ENCODE data around the gene ARF1.

The ARF1 gene

GRCh38 chr1:228082214-228082917 is at the start of gene ARF1:
Gene ARF1 (plus strand): TSS chr1:228082708. CDS start chr1:228097115, 14,407 bp downstream.
- TF ChIP-seq CTCF (conservative IDR thresholded peaks at IDR 0.05; ENCODE audit: low read depth, low read length): no peak
- peak; percentile 57 for DNase-seq (ENCODE audit: low read depth)
- peak within 1 kb of the TSS; percentile 95 for H3K4me3 ChIP-seq (ENCODE audit: low read length)

- no peak for TF ChIP-seq CTCF (conservative IDR thresholded peaks at IDR 0.05; ENCODE audit: low read depth, low read length)
- no peak overlapping the region for H3K4me3 ChIP-seq (ENCODE audit: low read length)
- no peak for DNase-seq (ENCODE audit: low read depth)
These were observed 49.1 kb upstream of the ARF1 start for GRCh38 chr1:228033376-228033775.

- TF ChIP-seq CTCF (conservative IDR thresholded peaks at IDR 0.05; ENCODE audit: low read depth, low read length): no peak
- no peak for DNase-seq (ENCODE audit: low read depth)
- no peak overlapping the region for H3K4me3 ChIP-seq (ENCODE audit: low read length)
These were observed 47.3 kb upstream of the ARF1 start for GRCh38 chr1:228034954-228035837.

- no peak for DNase-seq (ENCODE audit: low read depth)
- H3K4me3 ChIP-seq (ENCODE audit: low read length): no peak overlapping the region
- no peak for TF ChIP-seq CTCF (conservative IDR thresholded peaks at IDR 0.05; ENCODE audit: low read depth, low read length)
These were observed 46.7 kb upstream of the ARF1 start for GRCh38 chr1:228035844-228036243.

GRCh38 chr1:228036701-228037231 is 45.7 kb upstream of the ARF1 start:
- TF ChIP-seq CTCF (conservative IDR thresholded peaks at IDR 0.05; ENCODE audit: low read depth, low read length): no peak
- no peak overlapping the region for H3K4me3 ChIP-seq (ENCODE audit: low read length)
- DNase-seq (ENCODE audit: low read depth): no peak

GRCh38 chr1:228037401-228038386 is 44.8 kb upstream of the ARF1 start:
- TF ChIP-seq CTCF (conservative IDR thresholded peaks at IDR 0.05; ENCODE audit: low read depth, low read length): no peak
- DNase-seq (ENCODE audit: low read depth): no peak
- H3K4me3 ChIP-seq (ENCODE audit: low read length): no peak overlapping the region
